Measurements from ENCODE around the gene SLC4A3.
A peak's percentile ranks its signal among the peaks of the same experiment; 100 is the strongest.

The SLC4A3 gene

DNA sequence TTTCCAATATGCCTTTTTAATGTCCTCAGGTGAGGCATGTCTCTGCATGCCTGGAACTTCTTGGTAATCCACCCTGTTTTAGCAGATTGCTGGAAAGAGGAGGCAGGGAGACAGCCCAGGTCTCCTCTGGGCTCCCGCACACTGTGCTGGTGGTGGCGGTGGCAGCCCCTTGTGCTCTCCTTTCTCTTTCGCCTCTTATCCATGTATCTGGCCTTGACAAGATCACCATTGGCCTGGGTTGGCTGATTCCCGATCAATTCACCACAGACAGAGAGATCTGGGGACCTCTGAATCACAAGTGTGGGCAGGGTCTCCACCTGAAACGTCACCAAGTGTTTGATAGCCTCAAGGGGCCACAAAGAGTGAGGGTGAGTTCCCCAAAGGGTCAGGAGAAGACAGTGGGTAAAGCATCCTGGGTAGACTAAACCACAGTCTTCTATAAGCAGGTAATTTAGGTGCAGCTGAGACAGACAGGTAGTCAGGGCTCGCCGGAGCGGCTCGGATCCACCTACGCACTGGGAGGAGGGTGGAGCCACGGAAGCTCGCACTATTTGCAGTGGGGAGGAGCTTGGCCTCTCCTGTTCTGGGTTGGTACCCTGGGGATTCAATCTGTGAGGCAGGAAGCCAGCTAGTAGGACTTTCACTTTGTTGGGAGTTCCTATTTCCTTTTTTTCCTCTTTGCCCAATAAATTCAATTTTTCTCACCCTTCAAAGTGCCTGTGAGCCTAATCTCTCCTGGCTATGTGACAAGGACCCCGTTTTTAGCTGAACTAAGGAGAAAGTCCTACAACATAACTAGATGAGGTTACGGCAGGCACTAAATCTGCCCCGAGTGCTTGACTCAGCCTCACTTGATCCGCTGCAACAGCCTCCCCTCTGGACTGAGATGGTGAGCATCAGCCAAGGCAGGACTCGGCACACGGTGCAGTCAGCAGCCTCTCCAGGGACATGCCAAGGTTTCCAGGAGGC lies 57.6 kb downstream of the SLC4A3 start:
- H3K4me3 ChIP-seq (replicated peaks in 1 of 2; ENCODE audit: low read depth in 2 of 2, low read length in 2 of 2): peak overlapping the region; percentile 46 to 52
- DNase-seq (ENCODE audit: low read depth in 2 of 2): peak; percentile 86 to 92
- TF ChIP-seq, protein P1, sequence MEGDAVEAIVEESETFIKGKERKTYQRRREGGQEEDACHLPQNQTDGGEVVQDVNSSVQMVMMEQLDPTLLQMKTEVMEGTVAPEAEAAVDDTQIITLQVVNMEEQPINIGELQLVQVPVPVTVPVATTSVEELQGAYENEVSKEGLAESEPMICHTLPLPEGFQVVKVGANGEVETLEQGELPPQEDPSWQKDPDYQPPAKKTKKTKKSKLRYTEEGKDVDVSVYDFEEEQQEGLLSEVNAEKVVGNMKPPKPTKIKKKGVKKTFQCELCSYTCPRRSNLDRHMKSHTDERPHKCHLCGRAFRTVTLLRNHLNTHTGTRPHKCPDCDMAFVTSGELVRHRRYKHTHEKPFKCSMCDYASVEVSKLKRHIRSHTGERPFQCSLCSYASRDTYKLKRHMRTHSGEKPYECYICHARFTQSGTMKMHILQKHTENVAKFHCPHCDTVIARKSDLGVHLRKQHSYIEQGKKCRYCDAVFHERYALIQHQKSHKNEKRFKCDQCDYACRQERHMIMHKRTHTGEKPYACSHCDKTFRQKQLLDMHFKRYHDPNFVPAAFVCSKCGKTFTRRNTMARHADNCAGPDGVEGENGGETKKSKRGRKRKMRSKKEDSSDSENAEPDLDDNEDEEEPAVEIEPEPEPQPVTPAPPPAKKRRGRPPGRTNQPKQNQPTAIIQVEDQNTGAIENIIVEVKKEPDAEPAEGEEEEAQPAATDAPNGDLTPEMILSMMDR (IDR thresholded peaks at IDR 0.05; ENCODE audit: low read depth, low read length): peak; percentile 12

DNA sequence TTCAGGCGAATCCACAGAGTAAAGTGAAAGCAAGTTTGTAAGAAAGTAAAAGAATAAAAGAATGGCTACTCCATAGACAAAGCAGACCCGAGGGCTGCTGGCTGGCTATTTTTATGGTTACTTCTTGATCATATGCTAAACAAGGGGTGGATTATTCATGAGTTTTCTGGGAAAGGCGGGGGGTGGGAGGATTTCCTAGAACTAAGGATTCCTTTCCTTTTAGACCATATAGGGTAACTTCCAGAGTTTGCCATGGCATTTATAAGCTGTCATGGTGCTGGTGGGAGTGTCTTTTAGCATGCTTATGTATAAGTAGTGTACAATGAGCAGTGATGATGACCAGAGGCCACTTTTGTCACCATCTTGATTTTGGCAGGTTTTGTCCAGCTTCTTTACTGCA lies 59.8 kb downstream of the SLC4A3 start:
- DNase-seq (ENCODE audit: low read depth in 2 of 2): peak; percentile 39 to 78
- TF ChIP-seq, protein P1 (IDR thresholded peaks at IDR 0.05; ENCODE audit: low read depth, low read length): no peak
- H3K4me3 ChIP-seq (replicated peaks in 1 of 2; ENCODE audit: low read depth in 2 of 2, low read length in 2 of 2): no peak overlapping the region

DNA sequence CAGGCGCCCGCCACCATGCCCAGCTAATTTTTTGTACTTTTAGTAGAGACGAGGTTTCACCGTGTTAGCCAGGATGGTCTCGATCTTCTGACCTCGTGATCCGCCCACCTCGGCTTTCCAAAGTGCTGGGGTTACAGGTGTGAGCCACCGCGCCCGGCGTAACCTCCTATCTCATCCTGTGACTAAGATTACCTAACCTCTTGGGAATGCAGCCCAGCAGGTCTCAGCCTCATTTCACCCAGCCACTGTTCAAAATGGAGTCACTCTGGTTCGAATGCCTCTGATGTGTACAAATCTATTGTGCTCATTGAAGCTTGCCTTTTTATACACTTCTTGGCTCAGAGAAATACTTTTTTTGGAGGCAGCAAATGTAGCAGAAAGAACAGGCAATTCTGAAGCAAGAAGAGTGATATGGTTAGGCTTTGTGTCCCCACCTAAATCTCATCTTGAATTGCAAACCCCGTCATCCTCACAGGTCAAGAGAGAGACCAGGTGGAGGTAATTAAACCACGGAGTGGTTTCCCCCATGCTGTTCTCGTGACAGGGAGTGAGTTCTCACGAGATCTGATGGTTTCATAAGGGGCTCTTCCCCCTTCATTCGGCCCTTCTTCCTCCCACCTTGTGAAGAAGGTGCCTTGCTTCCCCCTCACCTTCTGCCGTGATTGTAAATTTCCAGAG lies 60.6 kb downstream of the SLC4A3 start:
- DNase-seq (ENCODE audit: low read depth in 2 of 2): no peak
- TF ChIP-seq, protein P1 (IDR thresholded peaks at IDR 0.05; ENCODE audit: low read depth, low read length): no peak
- no peak overlapping the region for H3K4me3 ChIP-seq (replicated peaks in 1 of 2; ENCODE audit: low read depth in 2 of 2, low read length in 2 of 2)

DNA sequence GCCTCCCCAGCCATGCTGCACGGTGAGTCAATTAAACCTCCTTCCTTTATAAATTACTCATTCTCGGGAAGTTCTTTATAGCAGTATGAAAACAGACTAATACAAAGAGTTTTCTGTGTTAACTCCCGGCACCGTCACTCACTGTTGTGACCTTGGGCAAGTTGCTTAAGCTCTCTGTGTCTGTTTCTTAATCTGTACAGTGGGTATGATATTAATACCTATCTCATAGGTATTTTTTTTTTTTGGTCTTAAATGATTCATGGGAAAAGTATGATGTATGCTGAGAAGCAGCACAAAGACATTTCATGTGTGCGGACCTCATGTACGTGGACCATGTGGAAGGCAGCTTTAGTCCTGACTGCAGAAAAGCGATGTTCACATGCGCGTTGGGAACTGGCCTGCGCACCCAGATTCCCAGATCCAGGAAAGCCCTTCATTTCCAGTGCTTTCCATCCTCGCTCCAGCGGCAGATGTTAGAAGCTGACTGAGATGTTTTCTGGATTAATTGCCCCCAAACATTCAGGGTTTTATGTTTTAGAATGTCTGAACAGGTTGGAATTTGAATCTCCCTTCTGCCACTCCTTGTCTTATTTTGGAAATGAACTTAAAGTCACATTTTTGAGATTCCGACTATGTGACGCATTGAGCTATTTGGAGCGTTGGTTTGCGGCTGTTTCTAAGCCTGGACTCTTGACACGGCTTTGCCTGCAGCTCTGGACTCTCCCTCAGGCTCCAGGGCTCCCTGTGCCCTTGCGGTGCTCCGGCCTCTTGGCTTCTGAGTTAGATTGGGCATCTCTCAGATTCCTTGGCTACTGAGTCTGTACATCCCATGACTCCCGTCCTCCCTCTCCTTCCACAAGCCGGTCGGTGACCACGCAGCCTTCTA lies 61.4 kb downstream of the SLC4A3 start:
- DNase-seq (ENCODE audit: low read depth in 2 of 2): peak; percentile 89 to 90
- TF ChIP-seq, protein P1 (IDR thresholded peaks at IDR 0.05; ENCODE audit: low read depth, low read length): no peak
- H3K4me3 ChIP-seq (replicated peaks in 1 of 2; ENCODE audit: low read depth in 2 of 2, low read length in 2 of 2): no peak overlapping the region

DNA sequence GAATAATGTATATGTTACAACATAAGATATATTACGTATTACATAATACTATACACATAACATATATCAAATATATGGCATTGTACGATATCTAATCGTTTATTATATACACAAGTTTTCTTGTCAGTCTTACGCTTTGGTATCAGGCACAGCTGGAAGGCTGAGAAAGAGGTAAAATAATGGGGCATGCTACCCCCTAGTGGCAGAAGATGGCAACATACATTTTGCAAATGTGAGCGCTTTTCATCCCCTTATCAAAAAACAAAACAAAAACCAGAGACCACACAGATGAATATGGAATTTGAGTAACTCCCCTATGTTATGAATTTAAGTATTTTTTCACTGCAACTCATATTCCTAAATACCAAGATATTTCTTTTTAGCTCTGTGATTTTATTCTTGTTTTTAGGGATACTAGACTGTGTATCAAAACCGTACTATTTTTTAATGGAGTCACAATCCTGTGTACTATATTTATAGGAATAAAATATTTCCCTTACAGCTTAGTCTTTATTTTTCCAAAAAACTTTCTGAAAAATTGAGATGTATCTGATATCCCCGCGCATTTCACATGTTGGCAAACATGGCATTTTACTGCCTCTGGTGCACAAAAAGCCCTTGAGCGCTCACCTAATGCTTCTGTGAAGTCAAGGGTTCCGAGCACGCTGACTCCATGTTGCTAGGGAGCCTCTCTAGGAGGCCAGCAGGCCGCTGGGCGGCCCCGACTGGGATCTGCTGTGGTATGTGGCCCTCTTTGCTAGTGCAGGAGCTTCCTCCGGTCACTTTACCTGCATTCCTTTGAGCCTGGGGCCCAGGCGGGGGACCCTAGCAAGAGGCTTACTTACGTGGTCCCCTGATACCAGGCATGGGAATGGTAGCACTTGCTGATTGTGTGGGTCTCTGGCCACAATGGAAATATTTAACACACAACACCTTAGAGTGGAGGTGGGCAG lies 62.5 kb downstream of the SLC4A3 start:
- DNase-seq (ENCODE audit: low read depth in 2 of 2): peak; percentile 84 to 85
- TF ChIP-seq, protein P1 (IDR thresholded peaks at IDR 0.05; ENCODE audit: low read depth, low read length): peak; percentile 75
- H3K4me3 ChIP-seq (replicated peaks in 1 of 2; ENCODE audit: low read depth in 2 of 2, low read length in 2 of 2): no peak overlapping the region

All from cardiac fibroblast (primary cell).